ENCODE data around the gene CASKIN2. TPM values are rescaled to one million over a fixed set of nuclear protein-coding genes. Genes with fewer than 3 reads are reported as not detected.

The CASKIN2 gene
- total RNA-seq, 2 donors from 2014 or later, result 2.9 to 5.4 TPM

DNA sequence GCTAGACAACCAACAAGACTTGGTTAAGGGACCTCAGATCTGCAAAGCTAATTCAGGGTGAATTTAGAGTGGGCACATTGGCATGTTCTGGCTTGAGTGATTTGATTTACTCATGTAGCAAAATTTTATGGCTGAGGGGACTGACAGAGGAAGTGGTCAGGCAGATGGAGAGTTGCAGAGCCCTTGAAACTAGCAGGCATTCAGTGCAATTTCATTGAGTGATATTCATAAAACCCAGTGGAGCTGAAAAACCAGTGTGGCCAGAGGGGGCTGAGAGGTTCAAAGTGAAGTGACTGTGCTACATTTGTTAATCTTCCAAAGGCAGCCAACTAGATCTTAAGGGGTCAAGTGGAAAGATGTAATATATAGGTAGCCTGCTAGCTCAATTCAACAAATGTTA, 61.1 kb downstream of the CASKIN2 start:
- Mint-ChIP-seq H3K36me3 (ENCODE audit: low read depth) (no peaks in the 10 kb centered on the region), H3K4me3 (no peak overlapping the region), H3K4me1 (peaks cover 20% of the 10 kb centered on the region), H3K27me3 (no peaks in the 10 kb centered on the region), H3K9me3 (no peaks in the 10 kb centered on the region), H3K27ac (no peak overlapping the region)
- no peak for ATAC-seq (replicated peaks)

DNA sequence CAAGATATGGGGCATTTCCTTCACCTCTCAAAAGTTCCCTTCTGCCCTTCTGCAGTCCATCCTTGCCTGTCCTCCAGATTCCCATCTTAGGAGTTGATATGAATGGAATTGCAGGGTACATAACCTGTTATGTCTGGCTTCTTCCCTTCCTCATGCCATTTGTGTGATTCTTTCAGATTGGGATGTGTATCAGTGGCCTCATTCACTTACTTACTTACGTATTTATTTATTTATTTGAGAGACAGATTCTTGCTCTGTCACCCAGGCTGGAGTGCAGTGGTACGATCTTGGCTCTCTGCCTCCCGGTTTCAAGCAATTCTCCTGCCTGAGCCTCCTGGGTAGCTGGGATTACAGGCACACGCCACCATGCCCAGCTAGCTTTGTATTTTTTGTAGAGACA, 65.1 kb downstream of the CASKIN2 start:
- Mint-ChIP-seq H3K4me3 (no peak overlapping the region), H3K27ac (no peak overlapping the region), H3K9me3 (no peaks in the 10 kb centered on the region), H3K36me3 (ENCODE audit: low read depth) (no peaks in the 10 kb centered on the region), H3K4me1 (peaks cover 7% of the 10 kb centered on the region), H3K27me3 (no peaks in the 10 kb centered on the region)
- ATAC-seq (replicated peaks), result no peak

Other genes with a start within 250 kb of the CASKIN2 start
- gene MIF4GD, start 244.3 kb downstream of the CASKIN2 start, total RNA-seq, result 10 to 100 TPM; 23.6 to 31.6 TPM
- gene SLC25A19, start 226.1 kb downstream of the CASKIN2 start, total RNA-seq, result 100 to 1,000 TPM in 1 of 2 donors, 10 to 100 TPM in 1; 97.4 to 113 TPM
- gene GRB2, start 109.9 kb downstream of the CASKIN2 start, total RNA-seq, result 100 to 1,000 TPM; 141 to 163 TPM
- 10 to 100 TPM; 76.5 to 79.8 TPM for gene TMEM94, start 58.9 kb downstream of the CASKIN2 start, total RNA-seq
- 10 to 100 TPM; 25.3 to 46.4 TPM for gene TSEN54, start 991 bp upstream of the CASKIN2 start, total RNA-seq
- 10 to 100 TPM; 16.7 to 24.1 TPM for gene LLGL2, start 10.2 kb upstream of the CASKIN2 start, total RNA-seq
- gene MYO15B, start 72.3 kb upstream of the CASKIN2 start, total RNA-seq, result 10 to 100 TPM; 10.2 to 44.5 TPM
- gene SMIM5, start 117.9 kb upstream of the CASKIN2 start, total RNA-seq, result under 1 TPM in 1 of 2 donors, not detected in 1; 0.21 TPM
- 10 to 100 TPM; 29.7 to 35.6 TPM for gene RECQL5, start 151.6 kb upstream of the CASKIN2 start, total RNA-seq
- 10 to 100 TPM; 68.1 to 90.0 TPM for gene SAP30BP, start 151.8 kb upstream of the CASKIN2 start, total RNA-seq
- gene ITGB4, start 205.9 kb upstream of the CASKIN2 start, total RNA-seq, result 1 to 10 TPM in 1 of 2 donors, under 1 TPM in 1; 0.54 to 1.2 TPM
- gene GALK1, start 249.7 kb upstream of the CASKIN2 start, total RNA-seq, result 10 to 100 TPM; 43.4 to 51.4 TPM